Transverse colon (tissue), 4 donors: ENCODE data around the gene ITGB2.

Experiments used
- CTCF ChIP-seq, 5 experiments: fragments of 200-600 bp in 3 of 5; fragments of 450-650 bp in 2 of 5; sonication (generic) in 3 of 5; IDR thresholded peaks; 1 replicate in 2 of 5; 2 replicates in 3 of 5; pipeline ENCODE4 v1.5.1; 2016 to 2017; ENCODE audit warnings: antibody characterized with exemption in 5 of 5, inconsistent platforms in 3 of 5, mild to moderate bottlenecking in 2 of 5, moderate library complexity in 1 of 5
- EP300 ChIP-seq: sonication (generic); formaldehyde crosslinking; IDR thresholded peaks from one replicate; pipeline ENCODE4 v1.6.1; 2017; ENCODE audit warnings: antibody characterized with exemption, low read depth
- POLR2A ChIP-seq: fragments of 450-650 bp; IDR thresholded peaks from one replicate; pipeline ENCODE4 v1.6.1; 2016; ENCODE audit warnings: antibody characterized with exemption, mild to moderate bottlenecking, moderate library complexity
- POLR2AphosphoS5 ChIP-seq, 3 donors: sonication (generic); formaldehyde crosslinking; IDR thresholded peaks; one replicate each; pipeline ENCODE4 v1.6.1; 2016; ENCODE audit warnings: antibody characterized with exemption in 3 of 3

GRCh38 chr21:44924606-44925377, 4.1 kb upstream of the ITGB2 start:
- no peak for TF ChIP-seq CTCF (IDR thresholded peaks at IDR 0.05)
- no peak for TF ChIP-seq POLR2AphosphoS5 (IDR thresholded peaks at IDR 0.05)
- TF ChIP-seq EP300: no peak
- no peak for TF ChIP-seq POLR2A
